Measurements from ENCODE around the gene DLG2.

Gene DLG2

DNA sequence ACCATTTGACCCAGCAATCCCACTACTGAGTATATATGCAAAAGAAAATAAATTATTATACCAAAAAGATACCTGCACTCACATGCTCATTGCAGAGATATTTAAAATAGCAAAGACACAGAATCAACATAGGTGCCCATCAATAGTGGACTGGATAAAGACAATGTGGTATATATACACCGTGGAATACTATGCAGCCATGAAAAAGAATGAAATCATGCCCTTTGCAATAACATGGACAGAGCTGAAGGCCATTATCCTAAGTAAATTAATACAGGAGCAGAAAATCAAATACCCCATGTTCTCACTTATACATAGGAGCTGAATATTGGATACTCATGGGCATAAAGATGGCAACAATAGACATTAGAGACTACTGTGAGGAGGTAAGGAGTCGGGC lies 68.7 kb downstream of the DLG2 start:
- DNase-seq (ENCODE audit: low spot score): no peak

- DNase-seq (ENCODE audit: low spot score): no peak
Measured at GRCh38 chr11:85551881-85552280, 75.3 kb downstream of the DLG2 start.

DNA sequence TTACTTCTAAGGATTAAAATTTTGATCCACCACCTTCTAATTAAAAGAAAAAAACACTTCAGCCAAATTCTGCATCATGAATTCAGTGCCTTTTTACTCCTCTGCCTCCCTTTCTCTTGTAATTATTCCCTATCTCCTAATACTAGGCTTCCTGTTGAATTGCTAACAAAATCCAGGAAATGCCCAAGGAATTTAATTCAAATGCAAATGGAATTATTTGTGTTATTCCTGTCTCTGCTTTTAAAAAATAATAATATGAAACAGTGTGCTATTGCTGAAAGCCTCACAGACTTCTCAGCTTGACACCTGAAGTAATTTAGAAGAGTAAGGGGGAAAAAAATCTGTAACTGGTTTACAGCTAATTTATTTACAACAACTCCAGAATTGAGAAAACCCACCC lies 85.5 kb downstream of the DLG2 start:
- no peak for DNase-seq (ENCODE audit: low spot score)

GRCh38 chr11:85540635-85541205 lies 86.4 kb downstream of the DLG2 start:
- DNase-seq (ENCODE audit: low spot score): no peak

- no peak for DNase-seq (ENCODE audit: low spot score)
Measured at GRCh38 chr11:85540181-85540580, 87.0 kb downstream of the DLG2 start.

DNA sequence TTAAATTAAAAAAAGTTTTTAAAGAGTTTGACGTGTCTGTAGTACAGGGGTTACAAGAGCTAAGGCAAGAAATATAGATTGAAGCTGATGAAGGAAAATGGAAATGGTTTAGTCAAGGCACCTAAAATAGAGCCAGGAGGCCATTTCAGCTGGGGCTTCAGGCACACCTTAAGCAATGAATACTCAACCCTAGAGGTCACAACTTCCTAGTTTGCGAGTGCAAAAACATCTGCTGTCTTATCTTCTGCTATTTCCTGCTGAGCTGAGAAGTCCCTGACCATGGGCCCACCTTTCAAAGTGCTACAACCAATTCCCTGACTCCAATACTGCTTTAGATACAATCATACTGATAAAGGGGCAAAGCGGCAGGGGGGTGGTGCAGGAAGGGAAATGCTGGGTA lies 87.4 kb downstream of the DLG2 start:
- no peak for DNase-seq (ENCODE audit: low spot score)

DNA sequence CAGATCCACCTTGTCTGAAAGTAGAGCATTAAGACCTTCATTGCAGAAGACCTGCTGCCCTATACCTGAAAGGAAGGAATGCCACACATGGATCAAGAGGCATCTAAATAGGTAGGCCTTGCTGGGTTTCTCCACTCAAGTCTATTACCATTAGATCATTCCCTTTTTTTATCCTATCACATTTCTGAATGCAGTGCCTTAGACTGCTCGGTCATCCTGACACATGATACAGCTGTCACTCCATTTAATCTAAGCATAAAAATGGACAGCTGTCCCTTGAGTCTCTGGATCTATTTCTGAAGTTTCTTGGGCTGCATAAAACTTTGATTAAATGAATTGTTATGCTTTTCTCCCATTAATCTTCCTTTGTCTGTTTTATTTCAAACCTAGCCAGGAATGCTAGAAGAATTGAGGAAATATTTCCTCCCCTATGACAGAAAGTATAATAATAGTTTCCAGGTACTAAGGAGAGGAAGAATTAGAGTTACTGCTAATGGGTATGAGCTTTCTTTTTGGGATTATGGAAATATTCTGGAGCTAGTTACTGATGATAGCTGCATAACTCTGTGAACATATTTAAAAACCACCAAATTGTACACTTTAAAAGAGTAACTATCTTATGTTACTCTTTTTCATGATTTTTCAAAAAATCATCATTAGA lies 88.0 kb downstream of the DLG2 start:
- no peak for DNase-seq (ENCODE audit: low spot score)

DNA sequence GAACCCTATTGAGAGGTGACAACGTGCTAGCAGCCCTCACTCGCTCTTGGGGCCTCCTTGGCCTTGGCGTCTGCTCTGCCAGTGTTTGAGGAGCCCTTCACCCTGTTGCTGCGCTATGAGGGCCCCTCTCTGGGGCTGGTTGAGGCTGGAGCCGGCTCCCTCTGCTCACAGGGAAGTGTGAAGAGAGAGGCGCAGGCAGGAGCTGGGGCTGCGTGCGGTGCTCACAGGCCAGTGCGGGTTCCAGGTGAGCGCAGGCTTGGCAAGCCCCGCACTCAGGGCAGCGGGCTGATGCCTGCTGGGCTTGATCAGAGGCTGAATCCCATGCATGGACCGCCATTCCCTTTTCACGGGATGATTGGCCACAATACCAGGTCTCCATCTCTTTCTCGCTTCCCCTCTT lies 90.7 kb downstream of the DLG2 start:
- DNase-seq (ENCODE audit: low spot score): no peak

- no peak for DNase-seq (ENCODE audit: low spot score)
Measured at GRCh38 chr11:85534806-85535205, 92.3 kb downstream of the DLG2 start.

- no peak for DNase-seq (ENCODE audit: low spot score)
Measured at GRCh38 chr11:85531191-85531897, 95.8 kb downstream of the DLG2 start.

GRCh38 chr11:85530634-85531033 lies 96.5 kb downstream of the DLG2 start:
- no peak for DNase-seq (ENCODE audit: low spot score)

DNA sequence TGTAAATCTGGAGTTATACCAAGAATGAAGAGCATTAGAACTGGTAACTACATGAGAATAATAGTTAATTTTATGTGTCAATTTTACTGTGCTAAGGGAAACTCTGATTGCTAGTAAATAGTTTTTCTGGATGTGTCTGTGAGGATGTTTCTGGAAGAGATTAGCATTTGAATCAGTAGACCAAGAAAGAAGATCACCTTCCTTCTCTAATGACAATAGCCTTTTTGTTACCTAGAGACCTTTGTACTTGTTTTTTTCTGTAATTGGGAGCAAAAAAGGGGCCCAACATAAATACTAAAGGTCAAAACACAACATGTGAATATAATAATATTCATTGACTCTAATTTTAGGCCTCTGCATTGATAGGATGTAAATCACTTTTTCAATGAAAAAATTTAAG lies 100.6 kb downstream of the DLG2 start:
- no peak for DNase-seq (ENCODE audit: low spot score)

DNA sequence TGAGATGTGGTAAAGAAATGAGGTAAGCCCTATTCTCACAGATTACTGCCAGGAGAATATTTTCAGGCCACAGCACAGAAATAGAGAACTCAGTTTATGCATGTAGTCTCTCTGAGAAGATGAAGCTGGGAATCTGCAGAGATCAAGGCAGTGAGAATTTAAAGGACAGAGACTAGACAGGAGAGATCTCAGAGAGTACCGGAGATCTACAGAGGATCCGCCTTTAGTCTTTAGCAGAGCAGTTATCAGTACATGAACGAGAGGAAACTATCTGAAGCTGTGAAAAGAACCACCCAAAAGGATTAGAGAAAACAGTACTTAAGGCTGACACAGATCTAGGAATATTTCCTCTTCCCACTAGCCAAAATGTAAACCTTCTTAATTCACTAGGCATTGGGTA lies 101.5 kb downstream of the DLG2 start:
- no peak for DNase-seq (ENCODE audit: low spot score)

DNA sequence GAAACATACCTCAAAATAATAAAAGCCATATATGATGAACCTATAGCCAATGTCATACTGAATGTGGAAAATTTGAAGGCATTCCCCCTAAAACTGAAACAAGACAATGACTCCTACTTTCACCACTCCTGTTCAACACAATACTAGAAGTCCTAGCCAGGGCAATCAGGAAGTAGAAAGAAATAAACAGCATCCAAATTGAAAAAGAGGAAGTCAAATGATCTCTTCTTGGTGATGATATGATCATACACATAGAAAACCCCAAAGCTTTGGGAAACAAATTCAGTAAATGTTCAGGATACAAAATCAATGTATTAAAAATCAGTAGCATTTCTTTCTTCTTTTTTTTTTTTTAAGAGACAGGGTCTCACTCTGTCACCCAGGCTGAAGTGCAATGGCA lies 109.9 kb downstream of the DLG2 start:
- DNase-seq (ENCODE audit: low spot score): no peak

DNA sequence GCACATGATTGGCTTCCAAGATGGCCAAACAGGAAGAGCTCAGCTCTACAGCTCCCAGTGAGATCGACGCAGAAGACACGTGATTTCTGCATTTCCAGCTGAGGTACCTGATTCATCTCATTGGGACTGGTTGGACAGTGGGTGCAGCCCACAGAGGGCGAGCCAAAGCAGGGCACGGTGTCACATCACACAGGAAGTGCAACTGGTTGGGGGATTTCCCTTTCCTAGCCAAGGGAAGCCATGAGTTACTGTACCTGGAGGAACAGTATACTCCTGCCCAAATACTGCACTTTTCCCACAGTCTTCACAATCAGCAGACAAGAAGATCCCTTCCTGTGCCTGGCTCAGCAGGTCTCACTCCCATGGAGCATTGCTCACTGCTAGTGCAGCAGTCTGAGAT lies 131.2 kb downstream of the DLG2 start:
- no peak for DNase-seq (ENCODE audit: low spot score)

- no peak for DNase-seq (ENCODE audit: low spot score)
Measured at GRCh38 chr11:85494396-85494795, 132.7 kb downstream of the DLG2 start.

- DNase-seq (ENCODE audit: low spot score): no peak
Measured at GRCh38 chr11:85485902-85486301, 141.2 kb downstream of the DLG2 start.

- DNase-seq (ENCODE audit: low spot score): no peak
Measured at GRCh38 chr11:85483861-85484260, 143.3 kb downstream of the DLG2 start.

DNA sequence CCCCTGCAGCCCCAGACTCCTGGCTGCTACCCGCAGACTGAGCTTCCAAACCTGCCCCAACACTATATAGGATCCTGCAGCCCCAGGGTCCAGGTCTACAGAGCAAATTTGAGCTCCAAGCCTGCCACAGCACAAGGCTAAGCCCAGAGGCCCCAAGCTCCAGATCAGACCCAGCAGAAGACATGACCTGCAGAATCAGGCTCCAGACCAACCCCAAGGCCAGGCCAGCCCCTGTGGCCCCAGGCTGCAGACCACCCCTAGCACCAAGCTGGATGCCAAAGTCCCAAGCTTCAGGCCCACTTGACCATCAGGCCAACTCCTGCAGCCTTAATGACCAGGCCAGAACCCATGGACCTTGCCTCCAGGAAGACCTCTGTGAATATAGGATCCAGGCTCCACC lies 145.3 kb downstream of the DLG2 start:
- DNase-seq (ENCODE audit: low spot score): no peak

GRCh38 chr11:85475660-85476517 lies 151.3 kb downstream of the DLG2 start:
- no peak for DNase-seq (ENCODE audit: low spot score)

DNA sequence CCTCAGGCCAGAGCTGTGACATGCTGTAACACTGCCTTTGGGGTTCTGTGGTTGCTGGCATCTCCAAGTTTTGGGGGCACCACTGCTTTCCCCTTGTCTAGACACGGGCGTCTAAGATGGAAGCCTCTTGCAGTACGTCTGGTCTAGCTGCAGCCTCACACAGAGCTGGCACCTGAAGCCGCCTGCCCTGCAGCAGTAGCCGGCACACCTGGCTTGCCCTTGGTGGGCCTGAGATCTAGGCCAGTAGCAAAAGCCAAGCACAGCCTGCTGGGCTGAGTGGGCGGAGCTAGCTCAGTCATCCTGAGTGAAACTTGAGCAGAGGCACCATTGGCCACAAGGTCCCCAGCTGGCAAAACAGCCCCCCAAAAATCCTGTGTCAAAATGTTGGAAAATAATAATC lies 154.2 kb downstream of the DLG2 start:
- DNase-seq (ENCODE audit: low spot score): no peak

DNA sequence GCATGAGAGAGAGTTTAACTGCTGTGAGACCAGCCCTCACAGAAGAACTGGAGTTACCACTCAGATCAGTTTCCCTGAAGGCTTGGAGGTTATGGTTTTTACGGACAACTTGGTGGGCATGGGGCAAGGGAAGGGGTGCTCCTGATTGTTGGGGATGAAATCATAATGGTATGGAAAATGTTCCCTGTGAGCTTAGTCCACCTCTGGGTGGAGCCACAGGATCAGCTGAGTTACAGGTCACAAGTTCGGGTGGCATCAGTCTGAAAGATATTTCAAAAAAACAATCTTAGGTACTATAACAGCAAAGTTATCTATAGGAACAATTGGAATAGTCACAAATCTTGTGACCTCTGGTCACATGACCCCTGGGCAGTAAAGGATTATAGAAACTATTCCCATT lies 162.9 kb downstream of the DLG2 start:
- no peak for DNase-seq (ENCODE audit: low spot score)

DNA sequence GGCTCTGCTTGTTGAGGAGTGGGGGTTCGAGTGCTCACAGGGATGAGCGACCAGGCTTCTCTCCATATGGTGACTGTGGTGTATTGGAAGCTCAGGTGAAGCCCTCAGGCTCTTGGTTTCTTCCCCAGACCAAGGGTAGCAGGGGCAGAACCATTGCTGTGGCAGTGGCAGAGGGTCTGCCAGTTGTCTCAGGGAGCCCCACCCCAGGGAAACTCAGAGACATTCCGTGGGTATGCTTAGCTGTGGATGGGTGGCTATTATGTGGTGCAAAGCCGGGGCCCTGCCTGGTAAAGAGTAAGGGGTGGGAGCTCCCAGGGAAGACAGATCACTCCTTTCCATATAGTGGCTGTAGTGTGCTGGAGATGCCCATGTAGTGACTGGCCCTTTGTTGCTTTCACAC lies 167.8 kb downstream of the DLG2 start:
- no peak for DNase-seq (ENCODE audit: low spot score)
